ENCODE measurements around the gene PEAK1. TPM values are rescaled to one million over a fixed set of nuclear protein-coding genes. Genes with fewer than 3 reads are reported as not detected.

The PEAK1 gene
- 4.5 to 9.2 TPM (median 7.7 TPM) in 5 replicates for total RNA-seq (2022; extraction: Qiagen RNA extraction; ENCODE audit: low read depth)

GRCh38 chr15:77419836-77420609, at the start of gene PEAK1:
Gene PEAK1, minus strand, starts transcription at chr15:77420104. Its CDS starts 238,178 bp downstream, at chr15:77181926.

GRCh38 chr15:77420610-77421369, 886 bp upstream of the PEAK1 start, which contains the start of gene HMG20A:
Gene HMG20A, plus strand, starts transcription at chr15:77420888. Its CDS starts 37,520 bp downstream, at chr15:77458408.

GRCh38 chr15:77070495-77071304, 349.2 kb downstream of the PEAK1 start, which contains the start of gene TSPAN3:
Gene TSPAN3, minus strand, starts transcription at chr15:77071109. Its CDS starts 155 bp downstream, at chr15:77070954.

Other genes starting within 250 kb of the PEAK1 start
- gene HMG20A, start 784 bp upstream of the PEAK1 start, total RNA-seq (2022; extraction: Qiagen RNA extraction; ENCODE audit: low read depth): 22.3 to 32.6 TPM (median 26.6 TPM) in 5 replicates
- gene LINGO1, start 212.8 kb upstream of the PEAK1 start, total RNA-seq (2022; extraction: Qiagen RNA extraction; ENCODE audit: low read depth): 8.7 to 11.7 TPM (median 9.0 TPM) in 5 replicates

Data from A549 treated with GW870086 at 1 μM for 4 hours (cell line).